Cardiac fibroblast (primary cell): ENCODE measurements around the gene EBLN2.

Experiments
- DNase-seq, 2 donors: peaks; one replicate each; pipeline versions ENCODE4 v3.0.0 to v3.0.0-alpha.2; 2010; ENCODE audit warnings: low read depth in 2 of 2
- H3K4me3 ChIP-seq, 2 donors: replicated peaks in 1 of 2; 1 replicate in 1 of 2; 2 replicates in 1 of 2; pipeline ENCODE4 v1.5.1; 2011; ENCODE audit warnings: low read depth in 2 of 2, low read length in 2 of 2, mild to moderate bottlenecking in 2 of 2, moderate library complexity in 1 of 2
- TF ChIP-seq, protein P1 (sequence below): IDR thresholded peaks from one replicate; pipeline ENCODE4 v1.5.1; 2011; ENCODE audit warnings: low read depth, mild to moderate bottlenecking, low read length, inconsistent platforms

The EBLN2 gene

DNA sequence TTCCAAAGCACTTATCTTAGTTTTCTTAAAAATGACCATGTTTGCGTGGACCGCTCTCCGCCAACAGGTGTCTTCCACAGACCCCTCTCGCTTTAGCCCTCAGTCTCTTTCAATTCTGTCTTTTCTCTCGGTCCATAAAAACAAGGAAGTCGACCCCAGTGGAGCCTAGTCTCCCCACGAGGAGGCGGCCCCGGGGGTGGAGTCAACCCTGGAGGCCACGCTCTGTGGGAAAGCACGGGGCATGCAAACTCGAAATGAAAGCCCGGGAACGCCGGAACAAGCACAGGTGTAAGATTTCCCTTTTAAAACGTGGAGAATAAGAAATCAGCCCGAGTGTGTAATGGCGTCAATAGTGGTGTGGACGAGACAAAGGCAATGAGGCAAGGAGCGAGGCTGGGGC, 49.1 kb downstream of the EBLN2 start:
- no peak for DNase-seq
- TF ChIP-seq, protein P1, sequence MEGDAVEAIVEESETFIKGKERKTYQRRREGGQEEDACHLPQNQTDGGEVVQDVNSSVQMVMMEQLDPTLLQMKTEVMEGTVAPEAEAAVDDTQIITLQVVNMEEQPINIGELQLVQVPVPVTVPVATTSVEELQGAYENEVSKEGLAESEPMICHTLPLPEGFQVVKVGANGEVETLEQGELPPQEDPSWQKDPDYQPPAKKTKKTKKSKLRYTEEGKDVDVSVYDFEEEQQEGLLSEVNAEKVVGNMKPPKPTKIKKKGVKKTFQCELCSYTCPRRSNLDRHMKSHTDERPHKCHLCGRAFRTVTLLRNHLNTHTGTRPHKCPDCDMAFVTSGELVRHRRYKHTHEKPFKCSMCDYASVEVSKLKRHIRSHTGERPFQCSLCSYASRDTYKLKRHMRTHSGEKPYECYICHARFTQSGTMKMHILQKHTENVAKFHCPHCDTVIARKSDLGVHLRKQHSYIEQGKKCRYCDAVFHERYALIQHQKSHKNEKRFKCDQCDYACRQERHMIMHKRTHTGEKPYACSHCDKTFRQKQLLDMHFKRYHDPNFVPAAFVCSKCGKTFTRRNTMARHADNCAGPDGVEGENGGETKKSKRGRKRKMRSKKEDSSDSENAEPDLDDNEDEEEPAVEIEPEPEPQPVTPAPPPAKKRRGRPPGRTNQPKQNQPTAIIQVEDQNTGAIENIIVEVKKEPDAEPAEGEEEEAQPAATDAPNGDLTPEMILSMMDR: no peak
- no peak overlapping the region for H3K4me3 ChIP-seq
